ENCODE results near the gene CBL. TPM values are rescaled to one million over a fixed set of nuclear protein-coding genes. Genes with fewer than 3 reads are reported as not detected.

Gene CBL
- total RNA-seq (2022) = 35.5 and 45.7 TPM in 2 replicates
- percentile 75 among the genes with signal in this experiment for Bru-seq, nascent RNA
- percentile 93 among the genes with signal in this experiment for BruChase-seq, experiment 1, labeled RNA remaining after a 6-hour chase
- percentile 83 among the genes with signal in this experiment for BruChase-seq, experiment 2, labeled RNA remaining after a 2-hour chase
- long read RNA-seq, full-length matches to known transcripts = 3 of 26 reads
- long read RNA-seq, partial matches to known transcripts = 3 of 26 reads
- long read RNA-seq, other reads (novel, unspliced or antisense) = 20 of 26 reads

- peaks cover 6% of the 10 kb centered on the region for H3K36me3 Mint-ChIP-seq (ENCODE audit: insufficient read depth, unreplicated experiment)
- intact Hi-C loops (cut with micrococcal nuclease) = loop anchor here (1.0 to 5.0 kb wide), 3 partner anchors 78 to 169 kb away; no protein-coding TSS in a partner anchor
- peak within 1 kb of the TSS; percentile 68 for H3K27ac Mint-ChIP-seq (ENCODE audit: low read depth, unreplicated experiment)
- CTCF ChIA-PET = interaction anchor here (0.5 to 4.6 kb wide), 42 partner anchors 9 to 1875 kb away, joined by 3 to 25 read pairs (median 4); partner anchors contain the start of gene C2CD2L
- no peaks in the 10 kb centered on the region for H3K9me3 Mint-ChIP-seq (ENCODE audit: unreplicated experiment)
- DNase-seq (ENCODE audit: unreplicated experiment) = peak; percentile 91
- no peaks in the 10 kb centered on the region for H3K27me3 Mint-ChIP-seq (ENCODE audit: insufficient read depth, unreplicated experiment)
- peaks cover 6% of the 10 kb centered on the region for H3K4me1 Mint-ChIP-seq (ENCODE audit: insufficient read depth, unreplicated experiment)
- no TSS peak for BruUV-seq (replicated peaks)
- TF ChIP-seq CTCF (IDR thresholded peaks at IDR 0.05; ENCODE audit: unreplicated experiment) = peak; percentile 90
- POLR2A ChIA-PET = interaction anchor here (0.6 to 2.7 kb wide), 20 partner anchors 9 to 280 kb away, joined by 3 to 12 read pairs (median 4); partner anchors contain the start of genes BCL9L, DPAGT1, HINFP and HMBS
- peak within 1 kb of the TSS; percentile 92 for H3K4me3 Mint-ChIP-seq (ENCODE audit: unreplicated experiment)
Measured at GRCh38 chr11:119205574-119206510, at the start of gene CBL. Gene CBL, plus strand, starts transcription at chr11:119206339. Its CDS starts 79 bp downstream, at chr11:119206418.

GRCh38 chr11:119156496-119156895 lies 49.6 kb upstream of the CBL start:
- no peak for TF ChIP-seq CTCF (IDR thresholded peaks at IDR 0.05; ENCODE audit: unreplicated experiment)
- no peak for DNase-seq (ENCODE audit: unreplicated experiment)
- Mint-ChIP-seq H3K27me3 (ENCODE audit: insufficient read depth, unreplicated experiment) (peaks cover 10% of the 10 kb centered on the region), H3K36me3 (ENCODE audit: insufficient read depth, unreplicated experiment) (no peaks in the 10 kb centered on the region), H3K4me1 (ENCODE audit: insufficient read depth, unreplicated experiment) (peaks cover 5% of the 10 kb centered on the region), H3K27ac (ENCODE audit: low read depth, unreplicated experiment) (no peak overlapping the region), H3K4me3 (ENCODE audit: unreplicated experiment) (no peak overlapping the region), H3K9me3 (ENCODE audit: unreplicated experiment) (no peaks in the 10 kb centered on the region)
- ChIA-PET CTCF (interaction anchor here (1.2 to 3.6 kb wide), 2 partner anchors 12 to 166 kb away, joined by 3 to 25 read pairs; no protein-coding TSS in a partner anchor), POLR2A (interaction anchor here (1.1 kb wide), 1 partner anchor 72 kb away, joined by 3 read pairs; the partner anchor contains the start of gene HMBS)
- intact Hi-C loops (cut with micrococcal nuclease) = no loop called here
- BruUV-seq (replicated peaks) = no TSS peak

GRCh38 chr11:119157063-119157462 lies 49.1 kb upstream of the CBL start:
- CTCF ChIA-PET = interaction anchor here (1.2 kb wide), 2 partner anchors 9 to 165 kb away, joined by 3 to 5 read pairs; no protein-coding TSS in a partner anchor
- Mint-ChIP-seq H3K27me3 (ENCODE audit: insufficient read depth, unreplicated experiment) (peaks cover 10% of the 10 kb centered on the region), H3K9me3 (ENCODE audit: unreplicated experiment) (no peaks in the 10 kb centered on the region), H3K36me3 (ENCODE audit: insufficient read depth, unreplicated experiment) (no peaks in the 10 kb centered on the region), H3K4me3 (ENCODE audit: unreplicated experiment) (no peak overlapping the region), H3K4me1 (ENCODE audit: insufficient read depth, unreplicated experiment) (peaks cover 5% of the 10 kb centered on the region), H3K27ac (ENCODE audit: low read depth, unreplicated experiment) (no peak overlapping the region)
- no peak for TF ChIP-seq CTCF (IDR thresholded peaks at IDR 0.05; ENCODE audit: unreplicated experiment)
- no peak for DNase-seq (ENCODE audit: unreplicated experiment)
- BruUV-seq (replicated peaks) = no TSS peak
- POLR2A ChIA-PET = interaction anchor here (1.1 kb wide), 1 partner anchor 73 kb away, joined by 3 read pairs; the partner anchor contains the start of gene HMBS
- intact Hi-C loops (cut with micrococcal nuclease) = no loop called here

All from MCF 10A (cell line).